HCT116 (cell line): ENCODE data around the gene SPATA12. TPM values are rescaled to one million over a fixed set of nuclear protein-coding genes. Genes with fewer than 3 reads are reported as not detected.

Experiments
- ATAC-seq: fragments of 200-7000 bp; cut with Tn5 transposase; 2 replicates; pipeline ENCODE4 v1.9.1; 2020; ENCODE audit warnings: mild to moderate bottlenecking, moderate library complexity
- BruUV-seq: library from RNA; stranded (reverse); fragments of 400-500 nt; replicated peaks from 2 replicates; lab custom pipeline; 2021; lab: Mats Ljungman, UMichigan
- CTCF ChIA-PET: fragments of 300-600 bp; sonication (Branson Sonifier 250); formaldehyde crosslinking; loops from one replicate; lab custom pipeline; 2021; ENCODE audit warnings: antibody characterized with exemption; lab: Charles Lee
- POLR2A ChIA-PET: fragments of 300-600, 350-600 bp; sonication (Branson Sonifier 250); formaldehyde crosslinking; loops from one replicate; lab custom pipeline; 2021; ENCODE audit warnings: antibody characterized with exemption; lab: Charles Lee
- RAD21 ChIA-PET, 2 experiments: fragments of 300-600 bp; sonication (Branson Sonifier 250); formaldehyde crosslinking; loops; one replicate each; lab custom pipeline; 2023; ENCODE audit warnings: low total read pairs in 2 of 2; ENCODE audit not compliant: uncharacterized antibody in 2 of 2, unreplicated experiment in 2 of 2, low non-redundant PET in 1 of 2; lab: Charles Lee
- DNase-seq: peaks from one replicate; pipeline ENCODE4 v3.0.0-alpha.2; 2010; ENCODE audit warnings: low read depth, low spot score
- H2AFZ ChIP-seq: fragments of 200-600 bp; shearing (Covaris generic), sonication (generic); 2 replicates; pipeline ENCODE4 v1.6.1; 2017; ENCODE audit warnings: low read depth, mixed run types, mixed read lengths, antibody characterized with exemption, low read length; ENCODE audit not compliant: poor library complexity, severe bottlenecking
- H3K27ac ChIP-seq: 2 replicates; pipeline ENCODE4 v1.5.1; 2012; ENCODE audit warnings: low read depth, low read length
- H3K27me3 ChIP-seq: fragments of 200-600 bp; sonication (generic); 2 replicates; pipeline ENCODE4 v1.6.1; 2016; ENCODE audit warnings: mixed run types, low read length, mixed read lengths; ENCODE audit not compliant: insufficient read depth
- H3K36me3 ChIP-seq, 2 experiments: fragments of 200-500 bp in 1 of 2; fragments of 200-600 bp in 1 of 2; sonication (Bioruptor generic) in 1 of 2; sonication (generic) in 1 of 2; 2 replicates each; pipeline versions ENCODE4 v1.5.1 to v1.6.1; 2014 to 2016; ENCODE audit warnings: low read length in 2 of 2, inconsistent platforms in 1 of 2, mixed read lengths in 1 of 2, mixed run types in 1 of 2; ENCODE audit not compliant: insufficient read depth in 2 of 2, control insufficient read depth in 1 of 2
- H3K4me1 ChIP-seq, 2 experiments: fragments of 200-600 bp in 1 of 2; sonication (generic) in 1 of 2; 2 replicates each; pipeline versions ENCODE4 v1.5.1 to v1.6.1; 2012 to 2017; ENCODE audit warnings: low read length in 2 of 2, inconsistent platforms in 1 of 2, mild to moderate bottlenecking in 1 of 2, mixed read lengths in 1 of 2, mixed run types in 1 of 2, moderate library complexity in 1 of 2; ENCODE audit not compliant: insufficient read depth in 2 of 2, control insufficient read depth in 1 of 2
- H3K4me2 ChIP-seq: fragments of 200-600 bp; sonication (generic); 2 replicates; pipeline ENCODE4 v1.6.1; 2017; ENCODE audit warnings: mixed run types, low read length, mixed read lengths
- H3K4me3 ChIP-seq, 2 experiments: fragments of 200-600 bp in 1 of 2; sonication (generic) in 1 of 2; replicated peaks in 1 of 2; 2 replicates each; pipeline ENCODE4 v1.5.1; 2011 to 2016; ENCODE audit warnings: low read length in 2 of 2, control low read depth in 1 of 2, low read depth in 1 of 2, mild to moderate bottlenecking in 1 of 2, mixed read lengths in 1 of 2, mixed run types in 1 of 2
- H3K79me2 ChIP-seq: fragments of 200-600 bp; sonication (generic); 2 replicates; pipeline ENCODE4 v1.6.1; 2017; ENCODE audit warnings: mild to moderate bottlenecking, mixed run types, low read length, moderate library complexity, mixed read lengths; ENCODE audit not compliant: insufficient read depth
- H3K9ac ChIP-seq: fragments of 200-600 bp; sonication (generic); 2 replicates; pipeline ENCODE4 v1.6.1; 2016; ENCODE audit warnings: low read length, mixed read lengths
- H3K9me2 ChIP-seq: fragments of 200-600 bp; sonication (generic), shearing (Covaris generic); 2 replicates; pipeline ENCODE4 v1.6.1; 2017; ENCODE audit warnings: mixed run types, mild to moderate bottlenecking, moderate library complexity; ENCODE audit not compliant: insufficient read depth
- H3K9me3 ChIP-seq, 2 experiments: fragments of 200-500 bp in 1 of 2; fragments of 200-600 bp in 1 of 2; sonication (Bioruptor generic) in 1 of 2; sonication (generic) in 1 of 2; 2 replicates each; pipeline ENCODE4 v1.6.1; 2014 to 2017; ENCODE audit warnings: low read length in 2 of 2, mixed read lengths in 2 of 2, inconsistent platforms in 1 of 2, low read depth in 1 of 2, mild to moderate bottlenecking in 1 of 2, mixed run types in 1 of 2, moderate library complexity in 1 of 2; ENCODE audit not compliant: control insufficient read depth in 1 of 2, insufficient read depth in 1 of 2
- H4K20me1 ChIP-seq: fragments of 200-600 bp; sonication (generic), shearing (Covaris generic); 2 replicates; pipeline ENCODE4 v1.6.1; 2017; ENCODE audit warnings: mixed run types, mild to moderate bottlenecking, moderate library complexity; ENCODE audit not compliant: insufficient read depth
- ATF3 ChIP-seq: IDR thresholded peaks from 2 replicates; pipeline ENCODE4 v1.6.1; 2012
- EZH2 ChIP-seq: fragments of 200-600 bp; sonication (generic); IDR thresholded peaks from 2 replicates; pipeline ENCODE4 v1.6.1; 2017; ENCODE audit warnings: antibody characterized with exemption, mixed run types
- POLR2A ChIP-seq: IDR thresholded peaks from 2 replicates; pipeline ENCODE4 v1.7.0; 2011; ENCODE audit warnings: borderline replicate concordance; ENCODE audit not compliant: insufficient read depth, insufficient read length; ENCODE audit errors: extremely low read depth
- REST ChIP-seq: IDR thresholded peaks from 2 replicates; pipeline ENCODE4 v1.6.1; 2012; ENCODE audit warnings: low read depth
- SIN3A ChIP-seq: IDR thresholded peaks from 2 replicates; pipeline ENCODE4 v1.6.1; 2012; ENCODE audit warnings: low read depth
- SP1 ChIP-seq: IDR thresholded peaks from 2 replicates; pipeline ENCODE4 v1.6.1; 2012; ENCODE audit warnings: low read depth
- SRF ChIP-seq: IDR thresholded peaks from 2 replicates; pipeline ENCODE4 v1.6.1; 2012; ENCODE audit warnings: low read depth
- TCF7L2 ChIP-seq: IDR thresholded peaks from 2 replicates; pipeline ENCODE4 v1.7.0; 2011; ENCODE audit warnings: borderline replicate concordance, inconsistent platforms; ENCODE audit not compliant: insufficient read depth, insufficient read length; ENCODE audit errors: extremely low read depth
- YY1 ChIP-seq: IDR thresholded peaks from 2 replicates; pipeline ENCODE4 v1.6.1; 2011; ENCODE audit warnings: low read length, low read depth, moderate library complexity, mild to moderate bottlenecking; ENCODE audit not compliant: insufficient replicate concordance; ENCODE audit errors: extremely low read depth
- ZBTB33 ChIP-seq: IDR thresholded peaks from 2 replicates; pipeline ENCODE4 v1.6.1; 2011; ENCODE audit warnings: mild to moderate bottlenecking, low read length, moderate library complexity; ENCODE audit not compliant: insufficient replicate concordance; ENCODE audit errors: extremely low read depth
- ZFX ChIP-seq: fragments of 450-650 bp; IDR thresholded peaks from 2 replicates; pipeline ENCODE4 v1.6.1; 2017
- intact Hi-C: fragments of 100-400 bp; cut with micrococcal nuclease; formaldehyde crosslinking; loops from 2 replicates; pipeline ENCODE4 v1.10.0; 2022
- total RNA-seq: library from RNA; stranded (reverse); gene quantifications from one replicate; pipeline ENCODE4 v1.2.1, GENCODE V29; 2021; ENCODE audit not compliant: unreplicated experiment

The SPATA12 gene
- total RNA-seq, 1 experiment from 2014 or later, result 0.22 TPM

GRCh38 chr3:57069503-57069902 is 9.0 kb downstream of the SPATA12 start:
- ChIA-PET CTCF (no interaction called here), RAD21 (no interaction called here), POLR2A (no interaction called here)
- H3K27ac ChIP-seq, result peak overlapping the region; percentile 85; the same call in 1 of the 2 replicates
- H3K4me2 ChIP-seq, result peak overlapping the region; percentile 83
- intact Hi-C loops, result no loop called here
- peaks cover 48% of the 10 kb centered on the region for H3K79me2 ChIP-seq
- ATAC-seq (no peak), DNase-seq (no peak)
- H3K9me2 ChIP-seq, result no peaks in the 10 kb centered on the region
- H3K4me1 ChIP-seq, result peaks cover 44 to 66% of the 10 kb centered on the region in 2 experiments
- no peaks in the 10 kb centered on the region for H4K20me1 ChIP-seq
- H2AFZ ChIP-seq, result no peak overlapping the region
- peak overlapping the region; percentile 67 for H3K9ac ChIP-seq
- no peaks in the 10 kb centered on the region for H3K27me3 ChIP-seq
- TF ChIP-seq POLR2A (no peak), SP1 (no peak)
- H3K36me3 ChIP-seq, result peaks cover 0 to 4% of the 10 kb centered on the region in 2 experiments; a peak in 1 of 4 replicates
- BruUV-seq, result no TSS peak
- H3K9me3 ChIP-seq, result no peaks in the 10 kb centered on the region
- H3K4me3 ChIP-seq, result no peak overlapping the region; a peak in 1 of 4 replicates

GRCh38 chr3:57073628-57074027 is 13.2 kb downstream of the SPATA12 start:
- H3K27ac ChIP-seq, result no peak overlapping the region
- H3K36me3 ChIP-seq, result peaks cover 0 to 8% of the 10 kb centered on the region in 2 experiments; a peak in 2 of 4 replicates
- peaks cover 14 to 57% of the 10 kb centered on the region in 2 experiments for H3K4me1 ChIP-seq
- H3K79me2 ChIP-seq, result peaks cover 50% of the 10 kb centered on the region
- TF ChIP-seq SRF (no peak), ATF3 (no peak), EZH2 (no peak), ZBTB33 (no peak), REST (no peak), ZFX (no peak), POLR2A (no peak), SP1 (no peak), SIN3A (no peak), YY1 (no peak), TCF7L2 (no peak)
- RAD21 ChIA-PET, result no interaction called here
- DNase-seq (no peak), ATAC-seq (no peak)
- no peak overlapping the region for H3K9ac ChIP-seq
- H3K4me2 ChIP-seq, result no peak overlapping the region
- no peaks in the 10 kb centered on the region for H3K9me2 ChIP-seq
- BruUV-seq, result no TSS peak
- H2AFZ ChIP-seq, result no peak overlapping the region
- no peaks in the 10 kb centered on the region for H4K20me1 ChIP-seq
- no peaks in the 10 kb centered on the region for H3K27me3 ChIP-seq
- POLR2A ChIA-PET, result no interaction called here
- intact Hi-C loops, result no loop called here
- CTCF ChIA-PET, result no interaction called here
- H3K9me3 ChIP-seq, result no peaks in the 10 kb centered on the region
- H3K4me3 ChIP-seq, result no peak overlapping the region
